KMS-11 (cell line): Measurements from ENCODE around the gene NDUFS6.

Source experiments
- H2AFZ ChIP-seq: fragments of 200-600 bp; sonication (generic); 2 replicates; pipeline ENCODE4 v1.6.1; 2016; ENCODE audit warnings: antibody characterized with exemption, mixed run types, low read depth
- H3K27ac ChIP-seq: fragments of 200-600 bp; sonication (generic); 2 replicates; pipeline ENCODE4 v1.6.1; 2016; ENCODE audit warnings: mild to moderate bottlenecking, mixed run types
- H3K27me3 ChIP-seq: fragments of 200-600 bp; sonication (generic); 2 replicates; pipeline ENCODE4 v1.6.1; 2017; ENCODE audit warnings: mild to moderate bottlenecking, low read depth, mixed run types, moderate library complexity; ENCODE audit not compliant: insufficient read depth
- H3K36me3 ChIP-seq: fragments of 200-600 bp; sonication (generic); 2 replicates; pipeline ENCODE4 v1.6.1; 2017; ENCODE audit warnings: mild to moderate bottlenecking, mixed run types; ENCODE audit not compliant: insufficient read depth
- H3K4me1 ChIP-seq: fragments of 200-600 bp; sonication (generic); 2 replicates; pipeline ENCODE4 v1.6.1; 2016; ENCODE audit warnings: mild to moderate bottlenecking, low read depth, mixed run types; ENCODE audit not compliant: poor library complexity, severe bottlenecking
- H3K4me2 ChIP-seq: fragments of 200-600 bp; sonication (generic); 2 replicates; pipeline ENCODE4 v1.7.0; 2016; ENCODE audit warnings: mild to moderate bottlenecking, mixed run types
- H3K4me3 ChIP-seq: fragments of 200-600 bp; sonication (generic); IDR thresholded peaks from 2 replicates; pipeline ENCODE4 v1.6.1; 2017; ENCODE audit warnings: low read depth, low read length, mixed read lengths; ENCODE audit not compliant: insufficient read depth
- H3K79me2 ChIP-seq: fragments of 200-600 bp; sonication (generic); 2 replicates; pipeline ENCODE4 v1.6.1; 2016; ENCODE audit warnings: low read depth, mixed run types; ENCODE audit not compliant: insufficient read depth
- H3K9ac ChIP-seq: fragments of 200-600 bp; sonication (generic); 2 replicates; pipeline ENCODE4 v1.6.1; 2016; ENCODE audit warnings: mild to moderate bottlenecking, mixed run types
- H4K20me1 ChIP-seq: fragments of 200-600 bp; sonication (generic); 2 replicates; pipeline ENCODE4 v1.6.1; 2016; ENCODE audit warnings: mild to moderate bottlenecking, mixed run types; ENCODE audit not compliant: insufficient read depth
- TF ChIP-seq, protein P1 (sequence below): fragments of 200-600 bp; sonication (generic); conservative IDR thresholded peaks from 2 replicates; pipeline ENCODE4 v1.6.1; 2017; ENCODE audit warnings: low read depth, mild to moderate bottlenecking, antibody characterized with exemption, low read length, moderate library complexity, mixed read lengths

Gene NDUFS6

DNA sequence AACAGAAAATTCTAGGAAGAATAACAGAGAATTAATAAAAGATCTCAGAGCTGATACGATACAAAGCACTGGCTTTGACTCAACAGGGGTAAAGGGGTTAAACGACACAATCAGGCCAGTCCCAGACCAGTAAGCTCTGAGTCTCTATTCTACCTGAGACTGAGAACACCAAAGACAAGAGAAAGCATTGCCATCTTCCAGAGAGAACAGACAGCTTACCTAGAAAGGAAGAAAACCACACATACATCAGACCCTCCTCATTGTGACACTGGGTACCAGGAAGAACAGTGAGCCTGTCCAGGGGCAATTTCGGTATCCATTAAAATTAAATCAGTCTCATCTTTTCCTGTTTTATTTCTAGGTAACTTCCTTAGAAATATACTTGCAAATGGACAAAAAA lies 42.6 kb upstream of the NDUFS6 start:
- Histone ChIP-seq H3K79me2 (no peaks in the 10 kb centered on the region), H4K20me1 (no peaks in the 10 kb centered on the region), H2AFZ (no peak overlapping the region), H3K36me3 (no peaks in the 10 kb centered on the region), H3K9ac (no peak overlapping the region), H3K4me2 (no peak overlapping the region), H3K4me3 (no peak overlapping the region), H3K27ac (no peak overlapping the region), H3K27me3 (no peaks in the 10 kb centered on the region), H3K4me1 (no peaks in the 10 kb centered on the region)
- TF ChIP-seq, protein P1, sequence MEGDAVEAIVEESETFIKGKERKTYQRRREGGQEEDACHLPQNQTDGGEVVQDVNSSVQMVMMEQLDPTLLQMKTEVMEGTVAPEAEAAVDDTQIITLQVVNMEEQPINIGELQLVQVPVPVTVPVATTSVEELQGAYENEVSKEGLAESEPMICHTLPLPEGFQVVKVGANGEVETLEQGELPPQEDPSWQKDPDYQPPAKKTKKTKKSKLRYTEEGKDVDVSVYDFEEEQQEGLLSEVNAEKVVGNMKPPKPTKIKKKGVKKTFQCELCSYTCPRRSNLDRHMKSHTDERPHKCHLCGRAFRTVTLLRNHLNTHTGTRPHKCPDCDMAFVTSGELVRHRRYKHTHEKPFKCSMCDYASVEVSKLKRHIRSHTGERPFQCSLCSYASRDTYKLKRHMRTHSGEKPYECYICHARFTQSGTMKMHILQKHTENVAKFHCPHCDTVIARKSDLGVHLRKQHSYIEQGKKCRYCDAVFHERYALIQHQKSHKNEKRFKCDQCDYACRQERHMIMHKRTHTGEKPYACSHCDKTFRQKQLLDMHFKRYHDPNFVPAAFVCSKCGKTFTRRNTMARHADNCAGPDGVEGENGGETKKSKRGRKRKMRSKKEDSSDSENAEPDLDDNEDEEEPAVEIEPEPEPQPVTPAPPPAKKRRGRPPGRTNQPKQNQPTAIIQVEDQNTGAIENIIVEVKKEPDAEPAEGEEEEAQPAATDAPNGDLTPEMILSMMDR: no peak

DNA sequence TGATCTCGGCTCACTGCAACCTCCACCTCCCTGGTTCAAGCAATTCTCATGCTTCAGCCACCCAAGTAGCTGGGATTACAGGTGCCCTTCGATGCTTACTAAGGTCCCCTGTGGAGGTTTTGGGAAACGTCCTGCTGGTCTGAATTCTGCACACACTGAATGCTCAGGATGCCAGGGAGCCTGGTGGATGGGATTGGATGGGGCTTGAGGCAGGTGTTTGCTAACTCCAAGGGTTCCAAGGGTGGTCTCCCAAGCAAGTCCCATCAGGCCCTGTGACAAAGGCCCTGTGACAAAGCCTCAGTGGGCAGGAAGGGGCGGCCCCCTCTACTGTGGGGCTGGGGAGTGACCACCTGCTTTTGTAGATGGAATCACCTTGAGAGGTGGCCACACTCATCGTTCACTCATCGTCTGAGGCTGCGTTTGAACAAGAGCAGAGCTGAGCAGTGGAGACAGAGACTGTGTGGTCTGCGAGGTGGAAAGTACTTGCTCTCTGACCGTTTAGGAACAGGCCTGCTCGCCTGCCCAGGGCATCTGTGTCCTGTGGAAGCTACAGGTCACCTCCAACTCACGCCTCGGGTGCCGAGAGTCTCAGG lies 41.7 kb upstream of the NDUFS6 start:
- no peaks in the 10 kb centered on the region for H3K27me3 ChIP-seq
- no peak overlapping the region for H3K9ac ChIP-seq
- TF ChIP-seq, protein P1: no peak
- H3K4me1 ChIP-seq: no peaks in the 10 kb centered on the region
- no peaks in the 10 kb centered on the region for H4K20me1 ChIP-seq
- no peak overlapping the region for H2AFZ ChIP-seq
- no peak overlapping the region for H3K4me2 ChIP-seq
- H3K27ac ChIP-seq: no peak overlapping the region
- no peaks in the 10 kb centered on the region for H3K79me2 ChIP-seq
- no peaks in the 10 kb centered on the region for H3K36me3 ChIP-seq
- no peak overlapping the region for H3K4me3 ChIP-seq

DNA sequence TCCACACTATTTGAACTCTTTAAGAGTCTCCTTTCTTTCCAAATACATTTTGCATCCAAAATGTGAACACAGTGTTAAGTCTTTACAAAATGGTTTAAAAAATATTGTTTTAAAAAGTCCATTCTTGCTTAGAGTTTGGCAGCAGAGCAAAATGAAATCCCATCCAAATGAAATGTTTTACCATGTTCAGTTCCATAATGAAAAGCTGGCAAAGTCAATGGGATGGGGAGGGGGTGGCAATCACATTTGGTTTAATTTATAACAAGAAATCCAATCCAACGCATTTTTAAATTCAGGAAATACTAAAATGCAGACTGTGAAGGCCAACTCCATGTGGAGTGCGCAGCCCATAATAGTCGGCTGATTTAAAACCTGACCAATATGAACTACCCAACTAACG lies 41.0 kb upstream of the NDUFS6 start:
- Histone ChIP-seq H3K79me2 (no peaks in the 10 kb centered on the region), H3K27me3 (no peaks in the 10 kb centered on the region), H2AFZ (no peak overlapping the region), H3K9ac (no peak overlapping the region), H3K4me1 (no peaks in the 10 kb centered on the region), H3K36me3 (no peaks in the 10 kb centered on the region), H3K4me2 (no peak overlapping the region), H4K20me1 (no peaks in the 10 kb centered on the region), H3K4me3 (no peak overlapping the region), H3K27ac (no peak overlapping the region)
- TF ChIP-seq, protein P1: no peak

DNA sequence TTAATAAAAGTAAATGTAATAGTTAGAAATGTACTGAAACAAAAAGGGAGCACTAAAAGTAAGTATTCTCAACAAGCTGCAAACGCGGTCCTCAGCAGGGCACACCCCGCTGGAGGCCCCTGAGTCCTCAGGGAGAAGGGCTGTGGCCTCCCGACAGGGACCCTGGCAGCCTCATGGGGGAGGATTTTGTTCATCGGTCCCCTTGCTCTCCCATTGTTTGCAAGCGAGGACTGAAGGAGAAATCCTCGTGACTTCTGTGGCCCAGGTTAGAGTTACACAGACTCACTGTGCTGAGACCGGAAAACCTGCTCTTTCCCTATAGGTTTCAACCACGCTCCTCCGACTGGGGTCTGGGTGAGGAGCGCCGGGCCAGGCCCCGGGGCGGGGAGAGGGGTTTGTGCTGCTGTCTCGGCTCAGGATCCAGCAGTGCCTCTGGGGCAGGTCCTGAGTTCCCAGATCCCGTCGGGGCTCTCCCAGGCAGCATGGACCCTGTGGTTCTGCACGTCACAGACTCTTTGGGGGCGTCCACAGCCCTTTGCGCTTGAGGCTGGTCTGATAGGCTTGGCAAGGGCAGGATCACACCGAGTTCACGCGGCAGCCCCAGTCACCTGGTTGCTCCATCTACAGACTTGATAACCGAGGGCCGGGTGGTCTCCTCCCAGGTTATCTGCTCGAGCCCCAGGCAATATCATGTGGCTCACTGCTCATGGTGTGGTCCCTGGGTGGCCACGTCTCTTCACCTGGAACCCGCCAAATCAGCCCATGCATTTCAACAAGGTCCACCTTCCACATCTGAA lies 40.4 kb upstream of the NDUFS6 start:
- Histone ChIP-seq H3K4me3 (no peak overlapping the region), H3K4me1 (no peaks in the 10 kb centered on the region), H2AFZ (no peak overlapping the region), H3K36me3 (no peaks in the 10 kb centered on the region), H3K27ac (no peak overlapping the region), H3K79me2 (no peaks in the 10 kb centered on the region), H3K4me2 (no peak overlapping the region), H4K20me1 (no peaks in the 10 kb centered on the region), H3K27me3 (no peaks in the 10 kb centered on the region), H3K9ac (no peak overlapping the region)
- TF ChIP-seq, protein P1: no peak
